Measurements from ENCODE around the gene C16orf87. TPM values are rescaled to one million over a fixed set of nuclear protein-coding genes. Genes with fewer than 3 reads are reported as not detected.
A peak's percentile ranks its signal among the peaks of the same experiment; 100 is the strongest.

C16orf87 gene
- total RNA-seq, 1 donor from 2014 or later = 17.2 TPM

DNA sequence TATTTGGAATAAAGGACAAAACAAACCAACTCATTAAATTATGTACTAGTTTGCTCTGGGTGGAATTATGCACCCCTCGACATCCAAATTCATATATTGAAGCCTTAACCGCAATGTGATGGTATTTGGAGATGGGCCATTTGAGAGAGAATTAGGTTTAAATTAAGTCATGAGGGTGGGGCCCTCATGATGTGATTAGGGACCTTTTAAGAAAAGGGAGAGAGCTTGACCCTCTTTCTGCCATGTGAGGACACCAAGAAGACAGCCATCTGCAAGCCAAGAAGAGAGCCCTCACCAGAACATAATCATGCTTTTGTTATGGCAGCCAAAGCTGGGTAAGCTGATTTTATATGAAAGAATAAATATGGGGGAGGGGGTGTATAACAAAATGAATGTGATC is 2.0 kb downstream of the C16orf87 start:
- peaks cover 1% of the 10 kb centered on the region for H3K36me3 Mint-ChIP-seq (ENCODE audit: insufficient read depth)
- peak overlapping the region; percentile 98 for H3K4me3 Mint-ChIP-seq (ENCODE audit: low read depth)
- H3K27ac Mint-ChIP-seq = no peak overlapping the region
- H3K4me1 Mint-ChIP-seq (ENCODE audit: low read depth) = peaks cover 26% of the 10 kb centered on the region
- TF ChIP-seq, protein P1, sequence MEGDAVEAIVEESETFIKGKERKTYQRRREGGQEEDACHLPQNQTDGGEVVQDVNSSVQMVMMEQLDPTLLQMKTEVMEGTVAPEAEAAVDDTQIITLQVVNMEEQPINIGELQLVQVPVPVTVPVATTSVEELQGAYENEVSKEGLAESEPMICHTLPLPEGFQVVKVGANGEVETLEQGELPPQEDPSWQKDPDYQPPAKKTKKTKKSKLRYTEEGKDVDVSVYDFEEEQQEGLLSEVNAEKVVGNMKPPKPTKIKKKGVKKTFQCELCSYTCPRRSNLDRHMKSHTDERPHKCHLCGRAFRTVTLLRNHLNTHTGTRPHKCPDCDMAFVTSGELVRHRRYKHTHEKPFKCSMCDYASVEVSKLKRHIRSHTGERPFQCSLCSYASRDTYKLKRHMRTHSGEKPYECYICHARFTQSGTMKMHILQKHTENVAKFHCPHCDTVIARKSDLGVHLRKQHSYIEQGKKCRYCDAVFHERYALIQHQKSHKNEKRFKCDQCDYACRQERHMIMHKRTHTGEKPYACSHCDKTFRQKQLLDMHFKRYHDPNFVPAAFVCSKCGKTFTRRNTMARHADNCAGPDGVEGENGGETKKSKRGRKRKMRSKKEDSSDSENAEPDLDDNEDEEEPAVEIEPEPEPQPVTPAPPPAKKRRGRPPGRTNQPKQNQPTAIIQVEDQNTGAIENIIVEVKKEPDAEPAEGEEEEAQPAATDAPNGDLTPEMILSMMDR (IDR thresholded peaks at IDR 0.05; ENCODE audit: unreplicated experiment) = no peak
- no peaks in the 10 kb centered on the region for H3K9me3 Mint-ChIP-seq (ENCODE audit: low read depth)
- no peak for DNase-seq (ENCODE audit: low spot score, unreplicated experiment)
- H3K27me3 Mint-ChIP-seq = peaks cover 3% of the 10 kb centered on the region

DNA sequence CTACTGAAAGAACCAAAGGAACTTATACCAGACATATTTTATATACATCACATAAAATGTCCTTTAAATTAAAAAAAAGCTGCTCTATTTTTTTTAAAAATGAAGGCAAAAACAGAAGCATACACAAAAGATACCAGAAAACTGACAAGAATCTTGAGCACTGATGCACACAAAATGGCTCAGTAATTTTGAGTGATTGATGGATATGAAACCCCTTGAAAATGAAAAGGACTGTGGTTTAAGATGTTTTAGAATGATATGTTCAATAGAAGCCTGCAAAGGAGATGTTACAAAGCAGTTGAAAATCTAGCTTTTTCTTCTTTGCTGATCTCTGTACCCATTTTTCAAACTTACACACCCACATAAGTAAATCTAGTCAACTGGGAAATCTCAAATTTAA is 2.7 kb downstream of the C16orf87 start:
- Mint-ChIP-seq H3K36me3 (ENCODE audit: insufficient read depth) (peaks cover 3% of the 10 kb centered on the region), H3K27me3 (peaks cover 3% of the 10 kb centered on the region), H3K4me3 (ENCODE audit: low read depth) (peak overlapping the region; percentile 33), H3K27ac (no peak overlapping the region), H3K4me1 (ENCODE audit: low read depth) (peaks cover 30% of the 10 kb centered on the region), H3K9me3 (ENCODE audit: low read depth) (no peaks in the 10 kb centered on the region)
- TF ChIP-seq, protein P1 (IDR thresholded peaks at IDR 0.05; ENCODE audit: unreplicated experiment) = no peak
- DNase-seq (ENCODE audit: low spot score, unreplicated experiment) = no peak

DNA sequence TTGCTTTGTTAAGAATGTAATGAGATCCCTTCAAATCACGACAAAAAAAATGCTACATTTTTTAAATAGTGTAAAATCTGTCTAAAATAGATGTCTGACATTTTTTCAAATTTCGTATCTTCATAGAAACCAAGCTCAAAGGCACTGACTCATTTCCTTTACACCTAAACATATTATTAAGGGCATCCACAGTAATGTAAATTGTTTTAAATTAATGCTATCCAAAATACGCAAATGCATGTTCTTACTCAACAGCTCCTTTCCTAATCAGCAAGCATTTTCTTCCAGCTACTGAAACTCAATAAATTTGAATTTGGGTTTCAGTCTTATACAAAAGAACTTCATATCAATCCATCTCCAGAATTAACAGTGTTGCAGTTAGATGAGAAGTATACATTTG is 4.3 kb downstream of the C16orf87 start:
- Mint-ChIP-seq H3K4me1 (ENCODE audit: low read depth) (peaks cover 30% of the 10 kb centered on the region), H3K4me3 (ENCODE audit: low read depth) (no peak overlapping the region), H3K27me3 (peaks cover 3% of the 10 kb centered on the region), H3K36me3 (ENCODE audit: insufficient read depth) (peaks cover 3% of the 10 kb centered on the region), H3K27ac (no peak overlapping the region), H3K9me3 (ENCODE audit: low read depth) (no peaks in the 10 kb centered on the region)
- TF ChIP-seq, protein P1 (IDR thresholded peaks at IDR 0.05; ENCODE audit: unreplicated experiment) = no peak
- DNase-seq (ENCODE audit: low spot score, unreplicated experiment) = no peak

DNA sequence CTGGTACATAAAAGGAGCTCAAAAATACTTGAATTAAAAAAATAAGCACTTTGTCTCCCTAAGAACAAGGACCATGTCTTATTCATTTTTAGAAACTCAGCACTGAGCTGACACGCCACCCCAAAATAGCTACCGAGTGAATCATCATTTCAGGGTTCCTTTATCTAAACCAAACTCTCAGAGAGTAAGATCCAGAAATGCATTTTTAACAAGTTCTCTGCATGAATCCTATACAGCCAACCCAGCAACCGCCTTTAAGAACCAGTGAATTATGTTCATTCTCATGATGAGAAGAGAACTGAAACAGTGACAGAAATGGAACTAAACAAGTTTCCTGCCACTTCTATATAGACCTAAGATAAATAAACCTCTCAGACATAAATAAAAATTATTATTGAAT is 8.7 kb downstream of the C16orf87 start:
- H3K4me3 Mint-ChIP-seq (ENCODE audit: low read depth) = no peak overlapping the region
- DNase-seq (ENCODE audit: low spot score, unreplicated experiment) = no peak
- peaks cover 3% of the 10 kb centered on the region for H3K36me3 Mint-ChIP-seq (ENCODE audit: insufficient read depth)
- H3K27me3 Mint-ChIP-seq = peaks cover 3% of the 10 kb centered on the region
- no peaks in the 10 kb centered on the region for H3K9me3 Mint-ChIP-seq (ENCODE audit: low read depth)
- H3K4me1 Mint-ChIP-seq (ENCODE audit: low read depth) = peaks cover 17% of the 10 kb centered on the region
- TF ChIP-seq, protein P1 (IDR thresholded peaks at IDR 0.05; ENCODE audit: unreplicated experiment) = no peak
- H3K27ac Mint-ChIP-seq = no peak overlapping the region

DNA sequence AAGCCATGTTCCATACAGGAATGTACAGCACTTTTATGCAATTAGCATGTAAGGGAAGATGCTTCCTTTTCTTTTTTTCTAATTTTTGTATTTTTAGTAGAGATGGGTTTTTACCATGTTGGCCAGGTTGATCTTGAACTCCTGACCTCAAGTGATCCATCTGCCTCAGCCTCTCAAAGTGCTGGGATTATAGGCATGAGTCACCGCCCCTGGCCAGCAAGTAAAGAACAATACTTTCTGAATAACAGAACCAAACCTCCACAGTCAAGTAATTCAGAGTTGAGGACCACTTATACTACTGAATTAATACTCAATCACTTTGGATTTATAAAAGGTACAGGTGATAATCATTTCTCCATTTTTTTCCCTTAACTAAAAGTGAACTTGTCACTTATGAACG is 13.0 kb downstream of the C16orf87 start:
- Mint-ChIP-seq H3K4me1 (ENCODE audit: low read depth) (no peaks in the 10 kb centered on the region), H3K27ac (no peak overlapping the region), H3K9me3 (ENCODE audit: low read depth) (peaks cover 10% of the 10 kb centered on the region), H3K4me3 (ENCODE audit: low read depth) (no peak overlapping the region), H3K36me3 (ENCODE audit: insufficient read depth) (peaks cover 21% of the 10 kb centered on the region), H3K27me3 (no peaks in the 10 kb centered on the region)
- DNase-seq (ENCODE audit: low spot score, unreplicated experiment) = no peak
- TF ChIP-seq, protein P1 (IDR thresholded peaks at IDR 0.05; ENCODE audit: unreplicated experiment) = no peak
